Measurements from ENCODE around the gene KCNG4.

GRCh38 chr16:84246679-84247077 lies 6.9 kb upstream of the KCNG4 start:
- TF ChIP-seq CTCF (IDR thresholded peaks at IDR 0.05) (no peak), POLR2AphosphoS5 (IDR thresholded peaks at IDR 0.05; ENCODE audit: low read depth, low read length) (no peak), SIN3A (IDR thresholded peaks at IDR 0.05; ENCODE audit: borderline replicate concordance, insufficient read depth, low read depth, low read length) (no peak), REST (IDR thresholded peaks at IDR 0.05; ENCODE audit: insufficient read depth in 1 of 2, low read depth in 2 of 2, low read length in 1 of 2) (no peak), TCF7L2 (IDR thresholded peaks at IDR 0.05; ENCODE audit: low read depth, low read length) (no peak)
